Panc1 (cell line): ENCODE results near the gene NPW. TPM values are rescaled to one million over a fixed set of nuclear protein-coding genes. Genes with fewer than 3 reads are reported as not detected.
"Not testable (repeated sequence)": the region's sequence is repeated elsewhere in the genome, so short reads cannot be mapped to it uniquely, and the experiment has no call there.

Experiments used
- ATAC-seq: fragments of 200-7000 bp; cut with Tn5 transposase; 2 replicates; pipeline ENCODE4 v1.9.1; 2020; ENCODE audit warnings: mild to moderate bottlenecking, moderate library complexity
- BruUV-seq: library from RNA; stranded (reverse); fragments of 400-500 nt; replicated peaks from 2 replicates; lab custom pipeline; 2021; lab: Mats Ljungman, UMichigan
- CTCF ChIA-PET: fragments of 300-600 bp; sonication (Branson Sonifier 250); formaldehyde crosslinking; loops from one replicate; lab custom pipeline; 2022; ENCODE audit warnings: antibody characterized with exemption; lab: Charles Lee
- POLR2A ChIA-PET: fragments of 300-600 bp; sonication (Branson Sonifier 250); formaldehyde crosslinking; loops from one replicate; lab custom pipeline; 2022; ENCODE audit warnings: antibody characterized with exemption; lab: Charles Lee
- DNase-seq: peaks from one replicate; pipeline ENCODE4 v3.0.0-alpha.2; 2010; ENCODE audit warnings: low read depth, low spot score
- H3K27ac ChIP-seq: 2 replicates; pipeline ENCODE4 v1.5.1; 2011; ENCODE audit warnings: mild to moderate bottlenecking, low read length, inconsistent platforms
- H3K27me3 ChIP-seq: fragments of 200-500 bp; sonication (Bioruptor generic); 2 replicates; pipeline ENCODE4 v1.6.0; 2014; ENCODE audit warnings: low read length, inconsistent platforms; ENCODE audit not compliant: control insufficient read depth, insufficient read depth
- H3K36me3 ChIP-seq: fragments of 200-500 bp; sonication (Bioruptor generic); 2 replicates; pipeline ENCODE4 v1.5.1; 2014; ENCODE audit warnings: inconsistent platforms, mild to moderate bottlenecking, low read length, moderate library complexity; ENCODE audit not compliant: control insufficient read depth, insufficient read depth
- H3K4me1 ChIP-seq: 2 replicates; pipeline ENCODE4 v1.5.1; 2011; ENCODE audit warnings: inconsistent platforms, mild to moderate bottlenecking, low read length, moderate library complexity; ENCODE audit not compliant: control insufficient read depth, insufficient read depth
- H3K4me3 ChIP-seq, 2 experiments: 2 replicates each; pipeline ENCODE4 v1.5.1; 2011 to 2012; ENCODE audit warnings: low read depth in 2 of 2, low read length in 2 of 2, mild to moderate bottlenecking in 2 of 2, inconsistent platforms in 1 of 2, moderate library complexity in 1 of 2
- H3K9me3 ChIP-seq: fragments of 200-500 bp; sonication (Bioruptor generic); 2 replicates; pipeline ENCODE4 v1.5.1; 2014; ENCODE audit warnings: low read depth, mild to moderate bottlenecking, inconsistent platforms, low read length, moderate library complexity; ENCODE audit not compliant: control insufficient read depth, insufficient read depth
- POLR2AphosphoS5 ChIP-seq: IDR thresholded peaks from 2 replicates; pipeline ENCODE4 v1.6.1; 2012; ENCODE audit warnings: mild to moderate bottlenecking, low read depth, low read length, moderate library complexity
- SIN3A ChIP-seq: IDR thresholded peaks from 2 replicates; pipeline ENCODE4 v1.6.1; 2012; ENCODE audit warnings: low read depth, mild to moderate bottlenecking, low read length, moderate library complexity, borderline replicate concordance; ENCODE audit not compliant: insufficient read depth
- TCF7L2 ChIP-seq: IDR thresholded peaks from 2 replicates; pipeline ENCODE4 v1.6.1; 2011; ENCODE audit warnings: mild to moderate bottlenecking, low read depth, low read length, inconsistent platforms
- in situ Hi-C: cut with HindIII; loops from 2 replicates; pipeline ENCODE4 v1.10.0; 2016; ENCODE audit warnings: low sequenced_read_pairs, low pct_unique_long_range_greater_than_20kb
- intact Hi-C: fragments of 100-400 bp; cut with micrococcal nuclease; formaldehyde crosslinking; loops from one replicate; pipeline ENCODE4 v1.10.0; 2022; ENCODE audit not compliant: unreplicated experiment
- total RNA-seq: library from RNA; stranded (reverse); gene quantifications from one replicate; pipeline ENCODE4 v1.2.1, GENCODE V29; 2021; ENCODE audit not compliant: unreplicated experiment
- TF ChIP-seq, protein P1 (sequence below): fragments of 450-650 bp; IDR thresholded peaks from 2 replicates; pipeline ENCODE4 v1.5.1; 2017; ENCODE audit warnings: mild to moderate bottlenecking

NPW gene
- total RNA-seq, 1 experiment from 2014 or later: 15.3 TPM

DNA sequence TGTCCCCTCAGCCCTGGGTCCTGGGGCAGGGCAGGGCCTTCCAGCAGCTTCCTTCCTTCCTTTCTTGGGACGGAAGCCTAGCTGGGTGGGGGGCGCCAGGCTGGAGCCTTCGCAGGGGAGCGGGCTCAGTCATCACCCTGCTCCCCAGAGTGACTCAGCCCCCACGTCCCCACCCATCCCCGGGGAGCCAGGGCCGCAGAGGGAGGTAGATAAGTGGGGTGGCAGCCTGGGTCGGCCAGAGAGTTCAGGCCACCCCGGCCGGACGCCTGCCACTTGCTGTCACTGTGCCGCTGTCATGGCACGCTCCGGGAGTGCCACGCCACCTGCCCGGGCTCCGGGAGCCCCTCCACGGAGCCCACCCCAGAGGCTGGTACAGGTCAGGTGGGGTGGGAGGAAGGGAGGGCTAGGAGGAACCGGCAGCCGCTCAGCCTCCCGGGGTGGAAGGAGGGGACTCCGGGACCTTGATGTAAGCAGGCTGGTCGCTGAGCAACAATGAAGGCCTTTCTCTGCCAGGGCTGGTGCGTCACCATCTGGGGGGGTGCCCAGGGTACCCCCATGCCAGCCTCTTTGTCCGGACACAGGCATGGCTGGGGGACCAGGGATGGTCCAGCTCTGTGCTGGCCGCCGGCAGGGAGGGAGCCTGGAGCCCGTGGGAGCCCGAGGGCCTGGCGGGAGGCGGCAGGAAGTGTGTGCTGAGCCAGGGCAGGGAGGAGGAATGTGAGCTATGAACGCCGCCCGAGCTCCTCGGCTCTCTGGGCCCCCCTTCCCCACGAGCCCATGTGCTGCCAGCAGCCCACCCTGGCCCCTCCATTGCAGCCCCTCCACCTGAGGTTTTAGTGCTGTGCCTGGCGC, 13.7 kb downstream of the NPW start:
- POLR2A ChIA-PET: no interaction called here

DNA sequence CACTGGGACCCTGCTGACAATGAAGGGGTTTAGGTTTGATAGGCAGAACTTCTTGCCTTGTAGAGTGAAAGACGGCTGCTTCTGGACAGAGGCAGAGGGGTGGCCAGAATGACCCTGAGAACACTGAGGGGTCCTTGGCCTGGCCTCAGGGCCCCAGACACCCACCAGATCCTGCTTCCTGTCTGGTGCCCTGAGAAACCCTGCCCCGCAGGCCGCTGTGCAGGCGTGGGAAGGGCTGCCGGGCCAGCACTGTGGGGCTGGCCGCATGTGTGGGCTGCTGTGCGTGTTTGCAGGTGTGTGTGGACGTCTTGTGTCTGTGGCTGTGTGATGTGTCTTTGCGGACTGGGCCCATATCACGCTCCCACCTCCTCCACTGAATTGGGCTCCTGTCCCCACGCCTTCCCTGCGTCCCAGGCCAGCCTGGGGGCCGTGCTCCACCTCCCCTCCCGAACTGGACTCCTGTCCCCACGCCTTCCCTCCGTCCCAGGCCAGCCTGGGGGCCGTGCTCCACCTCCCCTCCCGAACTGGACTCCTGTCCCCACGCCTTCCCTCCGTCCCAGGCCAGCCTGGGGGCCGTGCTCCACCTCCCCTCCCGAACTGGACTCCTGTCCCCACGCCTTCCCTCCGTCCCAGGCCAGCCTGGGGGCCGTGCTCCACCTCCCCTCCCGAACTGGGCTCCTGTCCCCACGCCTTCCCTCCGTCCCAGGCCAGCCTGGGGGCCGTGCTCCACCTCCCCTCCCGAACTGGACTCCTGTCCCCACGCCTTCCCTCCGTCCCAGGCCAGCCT, 14.5 kb downstream of the NPW start:
- H3K9me3 ChIP-seq, CTCF ChIA-PET, H3K27me3 ChIP-seq, in situ Hi-C loops, DNase-seq, BruUV-seq, POLR2A ChIA-PET, ATAC-seq, intact Hi-C loops, H3K36me3 ChIP-seq: not testable (repeated sequence)
- H3K4me1 ChIP-seq: peaks cover 78% of the 10 kb centered on the region
- H3K27ac ChIP-seq: peak overlapping the region; percentile 95
- peak overlapping the region; percentile 13 to 31; a peak in 3 of 4 replicates for H3K4me3 ChIP-seq

More for the DNA sequence above, 13.7 kb downstream of the NPW start:
- Histone ChIP-seq H3K4me3 (peak overlapping the region; percentile 13 to 31), H3K27me3 (no peaks in the 10 kb centered on the region), H3K27ac (peak overlapping the region; percentile 95), H3K4me1 (peaks cover 78% of the 10 kb centered on the region), H3K36me3 (no peaks in the 10 kb centered on the region), H3K9me3 (no peaks in the 10 kb centered on the region)
- ATAC-seq: peak; percentile 43
- in situ Hi-C loops (no loop called here), intact Hi-C loops (no loop called here)
- DNase-seq: no peak
- TF ChIP-seq SIN3A (0 out of 2 replicates have a peak, but pooled peaks have one; percentile 51), POLR2AphosphoS5 (no peak)
- TF ChIP-seq, protein P1, sequence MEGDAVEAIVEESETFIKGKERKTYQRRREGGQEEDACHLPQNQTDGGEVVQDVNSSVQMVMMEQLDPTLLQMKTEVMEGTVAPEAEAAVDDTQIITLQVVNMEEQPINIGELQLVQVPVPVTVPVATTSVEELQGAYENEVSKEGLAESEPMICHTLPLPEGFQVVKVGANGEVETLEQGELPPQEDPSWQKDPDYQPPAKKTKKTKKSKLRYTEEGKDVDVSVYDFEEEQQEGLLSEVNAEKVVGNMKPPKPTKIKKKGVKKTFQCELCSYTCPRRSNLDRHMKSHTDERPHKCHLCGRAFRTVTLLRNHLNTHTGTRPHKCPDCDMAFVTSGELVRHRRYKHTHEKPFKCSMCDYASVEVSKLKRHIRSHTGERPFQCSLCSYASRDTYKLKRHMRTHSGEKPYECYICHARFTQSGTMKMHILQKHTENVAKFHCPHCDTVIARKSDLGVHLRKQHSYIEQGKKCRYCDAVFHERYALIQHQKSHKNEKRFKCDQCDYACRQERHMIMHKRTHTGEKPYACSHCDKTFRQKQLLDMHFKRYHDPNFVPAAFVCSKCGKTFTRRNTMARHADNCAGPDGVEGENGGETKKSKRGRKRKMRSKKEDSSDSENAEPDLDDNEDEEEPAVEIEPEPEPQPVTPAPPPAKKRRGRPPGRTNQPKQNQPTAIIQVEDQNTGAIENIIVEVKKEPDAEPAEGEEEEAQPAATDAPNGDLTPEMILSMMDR: no peak
- BruUV-seq: no TSS peak
- CTCF ChIA-PET: interaction anchor here (1.0 kb wide), 1 partner anchor 11 kb away, joined by 14 read pairs; no protein-coding TSS in a partner anchor

DNA sequence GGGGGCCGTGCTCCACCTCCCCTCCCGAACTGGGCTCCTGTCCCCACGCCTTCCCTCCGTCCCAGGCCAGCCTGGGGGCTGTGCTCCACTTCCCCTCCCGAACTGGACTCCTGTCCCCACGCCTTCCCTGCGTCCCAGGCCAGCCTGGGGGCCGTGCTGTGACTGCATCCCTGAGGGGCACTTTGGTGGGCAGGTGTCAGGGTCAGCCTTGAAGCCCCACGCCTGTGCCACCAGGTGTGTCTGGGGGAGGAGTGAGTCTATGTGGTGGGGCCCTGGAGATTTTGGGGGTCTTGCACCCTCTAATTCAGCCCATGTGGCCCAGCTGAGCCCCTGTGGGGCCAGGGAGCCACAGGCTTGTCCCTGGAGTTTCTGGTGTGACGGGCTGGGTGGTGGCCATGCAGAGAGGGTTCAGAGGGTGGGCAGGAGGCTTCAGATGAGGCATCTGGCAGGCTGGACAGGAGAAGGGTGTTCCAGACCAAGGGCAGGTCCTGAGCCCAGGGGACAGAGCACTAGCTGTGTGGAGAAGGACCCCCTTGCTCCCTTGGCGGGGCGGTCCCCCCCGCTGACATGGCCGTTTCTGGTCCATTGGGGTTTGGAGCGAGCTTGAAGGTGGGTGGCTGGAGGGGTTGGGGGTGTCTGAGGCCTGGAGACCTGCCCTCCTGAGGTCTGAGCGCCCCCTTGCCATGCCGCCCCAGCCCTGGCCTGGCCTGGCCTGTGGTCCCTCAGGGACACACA, 15.3 kb downstream of the NPW start:
- peak overlapping the region; percentile 91 for H3K27ac ChIP-seq
- H3K27me3 ChIP-seq: no peaks in the 10 kb centered on the region
- in situ Hi-C loops (no loop called here), intact Hi-C loops (no loop called here)
- POLR2A ChIA-PET: no interaction called here
- H3K4me1 ChIP-seq: peaks cover 78% of the 10 kb centered on the region
- CTCF ChIA-PET: no interaction called here
- H3K9me3 ChIP-seq: no peaks in the 10 kb centered on the region
- ATAC-seq (peak; percentile 0), DNase-seq (no peak)
- no peaks in the 10 kb centered on the region for H3K36me3 ChIP-seq
- no peak overlapping the region for H3K4me3 ChIP-seq
- TF ChIP-seq TCF7L2 (no peak), SIN3A (no peak), POLR2AphosphoS5 (no peak)
- TF ChIP-seq, protein P1: no peak
- BruUV-seq: no TSS peak
